ENCODE results near the gene SLC3A2. TPM values are rescaled to one million over a fixed set of nuclear protein-coding genes. Genes with fewer than 3 reads are reported as not detected.

SLC3A2 gene
- total and polyA plus RNA-seq, 5 donors from 2014 or later = 158 to 277 (median 169) TPM

GRCh38 chr11:62925745-62926679, 45.3 kb downstream of the SLC3A2 start:
- Histone ChIP-seq H3K4me1 (ENCODE audit: control insufficient read depth, insufficient read depth, low read length, poor library complexity, severe bottlenecking) (peaks cover 21% of the 10 kb centered on the region), H3K4me3 (ENCODE audit: low read depth, low read length) (no peak overlapping the region), H3K27me3 (ENCODE audit: control insufficient read depth, insufficient read depth, low read length) (peaks cover 17% of the 10 kb centered on the region), H3K9me3 (ENCODE audit: control insufficient read depth in 2 of 2, low read length in 2 of 2) (no peaks in the 10 kb centered on the region), H3K36me3 (ENCODE audit: control insufficient read depth, insufficient read depth, low read length) (no peaks in the 10 kb centered on the region), H3K27ac (ENCODE audit: insufficient read depth, low read length, poor library complexity, severe bottlenecking) (no peak overlapping the region)
- DNase-seq (no peak), ATAC-seq (ENCODE audit: low read depth in 2 of 2) (no peak)
- Mint-ChIP-seq H3K9me3 (peaks cover 0 to 2% (median 0%) of the 10 kb centered on the region in 7 donors), H3K4me3 (peak overlapping the region; percentile 41 to 74 (median 67)), H3K27me3 (peaks cover 96% of the 10 kb centered on the region), H3K4me1 (peaks cover 0 to 32% (median 7%) of the 10 kb centered on the region in 4 donors), H3K27ac (peak overlapping the region in 1 of 3 donors; percentile 43), H3K36me3 (no peaks in the 10 kb centered on the region)

GRCh38 chr11:62926680-62927455, 46.2 kb downstream of the SLC3A2 start:
- H3K4me1 ChIP-seq (ENCODE audit: control insufficient read depth, insufficient read depth, low read length, poor library complexity, severe bottlenecking) = peaks cover 21% of the 10 kb centered on the region
- ATAC-seq (ENCODE audit: low read depth in 2 of 2) = no peak
- H3K4me3 ChIP-seq (ENCODE audit: low read depth, low read length) = no peak overlapping the region
- no peaks in the 10 kb centered on the region for H3K36me3 Mint-ChIP-seq
- peaks cover 0 to 32% (median 7%) of the 10 kb centered on the region in 4 donors for H3K4me1 Mint-ChIP-seq
- peaks cover 0 to 2% (median 0%) of the 10 kb centered on the region in 7 donors for H3K9me3 Mint-ChIP-seq
- no peak for DNase-seq
- no peaks in the 10 kb centered on the region for H3K36me3 ChIP-seq (ENCODE audit: control insufficient read depth, insufficient read depth, low read length)
- H3K27me3 ChIP-seq (ENCODE audit: control insufficient read depth, insufficient read depth, low read length) = peaks cover 17% of the 10 kb centered on the region
- H3K9me3 ChIP-seq (ENCODE audit: control insufficient read depth in 2 of 2, low read length in 2 of 2) = no peaks in the 10 kb centered on the region
- no peak overlapping the region for H3K27ac ChIP-seq (ENCODE audit: insufficient read depth, low read length, poor library complexity, severe bottlenecking)
- H3K27ac Mint-ChIP-seq = no peak overlapping the region
- peak overlapping the region in 1 of 4 donors; percentile 74 for H3K4me3 Mint-ChIP-seq
- peaks cover 93% of the 10 kb centered on the region for H3K27me3 Mint-ChIP-seq

- Mint-ChIP-seq H3K36me3 (no peaks in the 10 kb centered on the region), H3K4me3 (no peak overlapping the region), H3K4me1 (peaks cover 0 to 28% (median 6%) of the 10 kb centered on the region in 4 donors), H3K9me3 (peaks cover 0 to 2% (median 0%) of the 10 kb centered on the region in 7 donors), H3K27me3 (peaks cover 83% of the 10 kb centered on the region), H3K27ac (no peak overlapping the region)
- Histone ChIP-seq H3K4me3 (ENCODE audit: low read depth, low read length) (no peak overlapping the region), H3K27me3 (ENCODE audit: control insufficient read depth, insufficient read depth, low read length) (peaks cover 15% of the 10 kb centered on the region), H3K9me3 (ENCODE audit: control insufficient read depth in 2 of 2, low read length in 2 of 2) (no peaks in the 10 kb centered on the region), H3K36me3 (ENCODE audit: control insufficient read depth, insufficient read depth, low read length) (no peaks in the 10 kb centered on the region), H3K4me1 (ENCODE audit: control insufficient read depth, insufficient read depth, low read length, poor library complexity, severe bottlenecking) (peaks cover 21% of the 10 kb centered on the region), H3K27ac (ENCODE audit: insufficient read depth, low read length, poor library complexity, severe bottlenecking) (no peak overlapping the region)
- DNase-seq (no peak), ATAC-seq (ENCODE audit: low read depth in 2 of 2) (no peak)
Measured at GRCh38 chr11:62928011-62928410, 47.3 kb downstream of the SLC3A2 start.

- no peaks in the 10 kb centered on the region for H3K9me3 ChIP-seq (ENCODE audit: control insufficient read depth in 2 of 2, low read length in 2 of 2)
- peaks cover 15% of the 10 kb centered on the region for H3K27me3 ChIP-seq (ENCODE audit: control insufficient read depth, insufficient read depth, low read length)
- H3K4me3 ChIP-seq (ENCODE audit: low read depth, low read length) = no peak overlapping the region
- Mint-ChIP-seq H3K36me3 (no peaks in the 10 kb centered on the region), H3K27ac (no peak overlapping the region), H3K27me3 (peaks cover 67% of the 10 kb centered on the region), H3K4me3 (no peak overlapping the region), H3K4me1 (peaks cover 0 to 18% (median 3%) of the 10 kb centered on the region in 4 donors), H3K9me3 (peaks cover 0 to 2% (median 0%) of the 10 kb centered on the region in 7 donors)
- DNase-seq (no peak), ATAC-seq (ENCODE audit: low read depth in 2 of 2) (no peak)
- H3K36me3 ChIP-seq (ENCODE audit: control insufficient read depth, insufficient read depth, low read length) = no peaks in the 10 kb centered on the region
- peaks cover 11% of the 10 kb centered on the region for H3K4me1 ChIP-seq (ENCODE audit: control insufficient read depth, insufficient read depth, low read length, poor library complexity, severe bottlenecking)
- H3K27ac ChIP-seq (ENCODE audit: insufficient read depth, low read length, poor library complexity, severe bottlenecking) = no peak overlapping the region
Measured at GRCh38 chr11:62930157-62930556, 49.5 kb downstream of the SLC3A2 start.

- DNase-seq = no peak
- Mint-ChIP-seq H3K27me3 (peaks cover 61% of the 10 kb centered on the region), H3K36me3 (no peaks in the 10 kb centered on the region), H3K9me3 (peaks cover 0 to 1% (median 0%) of the 10 kb centered on the region in 7 donors), H3K27ac (no peak overlapping the region), H3K4me3 (no peak overlapping the region), H3K4me1 (peaks cover 0 to 14% (median 1%) of the 10 kb centered on the region in 4 donors)
- H3K27me3 ChIP-seq (ENCODE audit: control insufficient read depth, insufficient read depth, low read length) = peaks cover 15% of the 10 kb centered on the region
- ATAC-seq (ENCODE audit: low read depth in 2 of 2) = no peak
- no peaks in the 10 kb centered on the region for H3K36me3 ChIP-seq (ENCODE audit: control insufficient read depth, insufficient read depth, low read length)
- H3K4me1 ChIP-seq (ENCODE audit: control insufficient read depth, insufficient read depth, low read length, poor library complexity, severe bottlenecking) = peaks cover 10% of the 10 kb centered on the region
- H3K27ac ChIP-seq (ENCODE audit: insufficient read depth, low read length, poor library complexity, severe bottlenecking) = no peak overlapping the region
- H3K4me3 ChIP-seq (ENCODE audit: low read depth, low read length) = no peak overlapping the region
- H3K9me3 ChIP-seq (ENCODE audit: control insufficient read depth in 2 of 2, low read length in 2 of 2) = no peaks in the 10 kb centered on the region
Measured at GRCh38 chr11:62930666-62931065, 50.0 kb downstream of the SLC3A2 start.

GRCh38 chr11:62931499-62932278, 51.0 kb downstream of the SLC3A2 start:
- H3K9me3 ChIP-seq (ENCODE audit: control insufficient read depth in 2 of 2, low read length in 2 of 2) = no peaks in the 10 kb centered on the region
- Mint-ChIP-seq H3K27me3 (peaks cover 51% of the 10 kb centered on the region), H3K9me3 (peaks cover 0 to 1% (median 0%) of the 10 kb centered on the region in 7 donors), H3K4me3 (no peak overlapping the region), H3K4me1 (peaks cover 0 to 6% (median 0%) of the 10 kb centered on the region in 4 donors), H3K36me3 (no peaks in the 10 kb centered on the region), H3K27ac (peak overlapping the region in 1 of 3 donors; percentile 13)
- no peaks in the 10 kb centered on the region for H3K36me3 ChIP-seq (ENCODE audit: control insufficient read depth, insufficient read depth, low read length)
- ATAC-seq (ENCODE audit: low read depth in 2 of 2) (no peak), DNase-seq (no peak)
- no peak overlapping the region for H3K27ac ChIP-seq (ENCODE audit: insufficient read depth, low read length, poor library complexity, severe bottlenecking)
- peaks cover 15% of the 10 kb centered on the region for H3K27me3 ChIP-seq (ENCODE audit: control insufficient read depth, insufficient read depth, low read length)
- H3K4me3 ChIP-seq (ENCODE audit: low read depth, low read length) = no peak overlapping the region
- H3K4me1 ChIP-seq (ENCODE audit: control insufficient read depth, insufficient read depth, low read length, poor library complexity, severe bottlenecking) = no peaks in the 10 kb centered on the region

GRCh38 chr11:62933285-62933684, 52.6 kb downstream of the SLC3A2 start:
- no peak for DNase-seq
- Mint-ChIP-seq H3K4me1 (no peaks in the 10 kb centered on the region), H3K9me3 (peaks cover 0 to 3% (median 0%) of the 10 kb centered on the region in 7 donors), H3K27ac (no peak overlapping the region), H3K27me3 (peaks cover 44% of the 10 kb centered on the region), H3K36me3 (no peaks in the 10 kb centered on the region), H3K4me3 (no peak overlapping the region)
- Histone ChIP-seq H3K36me3 (ENCODE audit: control insufficient read depth, insufficient read depth, low read length) (no peaks in the 10 kb centered on the region), H3K9me3 (ENCODE audit: control insufficient read depth in 2 of 2, low read length in 2 of 2) (no peaks in the 10 kb centered on the region), H3K4me3 (ENCODE audit: low read depth, low read length) (no peak overlapping the region), H3K27ac (ENCODE audit: insufficient read depth, low read length, poor library complexity, severe bottlenecking) (no peak overlapping the region), H3K4me1 (ENCODE audit: control insufficient read depth, insufficient read depth, low read length, poor library complexity, severe bottlenecking) (no peaks in the 10 kb centered on the region), H3K27me3 (ENCODE audit: control insufficient read depth, insufficient read depth, low read length) (peaks cover 6% of the 10 kb centered on the region)
- ATAC-seq (ENCODE audit: low read depth in 2 of 2) = no peak

All from CD4-positive, CD25-positive, alpha-beta regulatory T cell (primary cell).